Liver (tissue), 3 donors: ENCODE measurements around the gene LPP.

ENCODE experiments used
- CTCF ChIP-seq: fragments of 150-350 bp; IDR thresholded peaks from 2 replicates; pipeline ENCODE4 v1.5.1; 2017; ENCODE audit warnings: improper control_type of control experiment, low read depth, low read length; ENCODE audit not compliant: missing input control
- RAD21 ChIP-seq, 2 donors: IDR thresholded peaks; 2 replicates each; pipeline ENCODE4 v1.6.1; 2016; ENCODE audit warnings: antibody characterized with exemption in 2 of 2, mild to moderate bottlenecking in 2 of 2
- REST ChIP-seq: IDR thresholded peaks from 2 replicates; pipeline ENCODE4 v1.6.1; 2016; ENCODE audit warnings: antibody characterized with exemption, mild to moderate bottlenecking
- ZBTB33 ChIP-seq: IDR thresholded peaks from 2 replicates; pipeline ENCODE4 v1.6.1; 2016; ENCODE audit warnings: antibody characterized with exemption
- donor health status: healthy.
- donor health status: healthy.

- TF ChIP-seq CTCF, result no peak
- no peak for TF ChIP-seq REST
- TF ChIP-seq RAD21 (IDR thresholded peaks at IDR 0.05), result no peak
- no peak for TF ChIP-seq ZBTB33
Observed at GRCh38 chr3:188848947-188849346, 695.0 kb downstream of the LPP start.
